GM11168 (cell line): Measurements from ENCODE around the gene TNFAIP2.
"Not testable (repeated sequence)": the region's sequence is repeated elsewhere in the genome, so short reads cannot be mapped to it uniquely, and the experiment has no call there.

ENCODE experiments used
- in situ Hi-C: fragments of 300-500 bp; cut with MboI; formaldehyde crosslinking; loops from one replicate; pipeline ENCODE4 v1.12.0; 2022; ENCODE audit warnings: low sequenced_read_pairs; ENCODE audit not compliant: unreplicated experiment

TNFAIP2 gene

DNA sequence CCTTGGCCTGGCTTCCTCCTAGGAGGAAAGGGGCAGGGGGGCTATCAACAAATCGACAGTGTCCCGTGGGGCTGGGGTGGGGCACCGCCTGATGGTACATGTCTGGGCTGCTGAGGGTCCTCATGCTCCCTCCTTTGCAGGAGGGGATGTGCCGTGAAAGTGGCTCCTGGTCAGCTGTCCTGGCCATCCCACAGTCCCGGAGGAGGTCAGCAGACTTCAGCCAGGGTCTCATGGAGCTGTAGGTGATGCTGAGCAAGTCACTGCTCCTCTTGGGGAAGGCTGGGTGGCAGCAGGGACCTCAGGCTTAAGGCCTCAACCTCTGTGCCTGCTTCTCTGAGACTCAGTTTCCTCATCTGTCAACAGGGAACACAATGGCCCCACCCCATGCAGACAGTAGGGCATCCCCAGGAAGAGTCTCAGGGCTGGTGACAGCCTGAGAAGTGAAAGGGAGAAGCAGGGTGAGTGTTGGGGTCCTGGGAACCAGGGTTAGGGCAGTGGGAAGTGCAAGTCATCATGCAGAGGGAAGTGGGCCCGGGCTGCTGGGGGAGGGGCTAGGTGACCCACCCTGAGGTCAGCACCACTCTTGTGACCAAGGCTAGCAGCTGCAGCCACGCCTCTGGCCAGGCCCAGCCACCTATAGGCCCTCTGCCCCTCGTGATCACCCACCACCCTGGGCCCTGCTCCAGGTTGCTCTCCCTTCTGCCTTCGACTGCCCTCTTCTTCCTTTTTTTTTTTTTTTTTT, 4.4 kb upstream of the TNFAIP2 start:
- in situ Hi-C loops = no loop called here

DNA sequence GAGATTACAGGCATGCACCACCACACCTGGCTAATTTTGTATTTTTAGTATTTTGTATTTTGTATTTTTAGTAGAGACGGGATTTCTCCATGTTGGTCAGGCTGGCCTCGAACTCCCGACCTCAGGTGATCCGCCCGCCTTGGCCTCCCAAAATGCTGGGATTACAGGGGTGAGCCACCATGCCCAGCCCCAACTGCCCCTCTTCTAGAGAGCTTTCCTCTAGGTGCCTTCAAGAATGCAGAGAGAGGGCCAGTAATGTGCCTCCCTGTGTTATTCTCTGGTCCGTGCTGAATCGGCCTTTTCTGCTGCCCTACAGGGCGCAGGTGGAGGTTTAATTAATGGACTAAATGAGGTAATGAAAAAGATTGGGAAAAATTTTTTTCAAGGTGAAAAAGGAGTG, 3.7 kb upstream of the TNFAIP2 start:
- in situ Hi-C loops = not testable (repeated sequence)

DNA sequence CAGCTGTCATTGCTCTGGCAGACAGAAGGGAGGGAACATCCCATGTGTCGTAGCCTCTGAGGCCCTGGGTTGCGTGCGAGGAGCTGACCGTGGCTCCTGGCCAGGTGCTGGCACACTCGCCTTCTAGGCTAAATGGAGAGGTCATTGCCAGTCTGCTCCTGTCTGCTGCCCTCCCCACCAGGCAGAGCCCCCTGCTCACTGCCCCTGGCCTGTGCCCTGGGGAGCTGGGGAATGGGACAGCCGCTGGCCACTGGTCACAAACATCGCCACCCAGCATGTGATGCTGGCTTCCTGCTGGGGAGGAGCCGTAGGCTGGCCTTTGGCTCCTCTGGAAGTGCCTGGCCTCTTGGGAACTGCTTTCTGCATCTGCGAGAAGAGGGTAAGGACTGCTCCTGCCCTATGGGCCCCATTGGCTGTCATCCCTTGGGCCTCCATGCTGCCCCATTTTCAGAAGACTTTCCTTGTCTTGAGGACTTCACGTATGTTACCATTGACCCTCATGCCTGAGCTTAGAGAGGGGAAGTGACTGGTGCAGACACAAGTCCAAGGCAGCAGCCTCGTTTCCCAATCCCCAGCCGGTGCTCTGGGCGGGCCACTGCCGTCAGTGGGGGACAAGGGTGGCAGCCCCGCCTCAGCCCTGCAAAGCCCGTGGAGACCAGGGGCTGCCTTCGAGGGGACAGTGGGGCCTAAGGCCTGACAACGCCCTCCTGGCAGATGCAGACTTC, 2.0 kb upstream of the TNFAIP2 start:
- in situ Hi-C loops = no loop called here

GRCh38 chr14:103121846-103122584, 1.2 kb upstream of the TNFAIP2 start:
- in situ Hi-C loops = no loop called here

DNA sequence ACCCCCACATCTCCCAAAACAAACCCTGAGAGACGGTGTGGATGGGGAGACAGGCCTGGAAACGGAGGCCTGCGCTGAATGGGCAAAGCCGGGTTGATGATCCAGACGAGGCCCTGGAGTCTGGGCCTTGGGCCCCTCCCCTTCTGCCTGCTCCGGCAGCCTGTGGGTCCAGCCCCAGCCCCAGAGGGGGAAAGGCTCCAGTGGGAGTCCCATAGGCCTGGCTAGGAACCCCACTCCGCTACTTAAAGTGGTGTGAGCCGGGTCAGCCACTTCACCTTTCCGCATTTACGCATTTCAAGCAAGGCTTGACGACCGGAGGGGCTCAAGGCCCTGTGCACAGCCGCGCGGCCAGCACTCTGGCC, 695 bp upstream of the TNFAIP2 start:
- in situ Hi-C loops = no loop called here

DNA sequence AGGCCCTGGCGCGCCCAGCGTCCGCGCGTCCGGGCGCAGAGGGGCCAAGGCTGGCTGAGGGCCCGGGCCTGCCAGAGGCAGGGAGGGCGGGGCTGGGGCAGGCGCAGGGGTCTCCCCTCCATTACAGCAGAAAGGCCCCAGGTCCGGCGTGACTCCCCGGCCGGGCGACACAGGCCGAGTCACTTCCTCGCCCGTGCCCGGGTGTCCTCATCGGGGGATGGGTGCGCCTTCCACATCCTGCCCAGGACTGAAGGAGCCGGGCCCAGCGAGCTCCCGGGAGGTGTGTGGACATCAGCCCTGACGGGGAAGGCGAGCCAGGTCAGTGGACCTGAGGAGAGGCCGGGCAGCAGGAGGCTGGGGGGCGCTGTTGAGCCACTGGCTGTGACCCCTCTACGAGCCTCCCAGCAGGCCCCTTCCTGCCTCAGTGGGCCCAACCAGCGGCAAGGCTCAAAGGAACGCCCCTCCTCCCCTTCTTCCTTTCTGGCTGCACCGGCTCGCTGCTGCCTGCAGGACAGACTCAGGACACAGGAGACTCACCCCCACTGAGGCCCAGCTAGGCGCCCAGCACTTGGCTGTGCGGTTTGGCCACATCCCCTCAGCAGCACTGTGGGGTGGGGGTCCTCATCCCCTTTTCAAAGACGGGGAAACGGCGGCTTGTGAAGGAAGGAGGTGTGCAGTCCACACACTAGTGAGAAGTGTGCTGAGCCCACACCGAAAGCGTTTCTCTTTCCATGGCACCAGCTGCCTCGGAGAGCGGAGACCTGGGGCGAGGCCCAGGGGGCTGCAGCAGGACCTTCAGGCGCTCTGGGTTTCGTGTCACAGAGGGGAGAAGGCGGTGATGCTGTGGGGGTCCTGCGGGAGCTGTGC, 606 bp downstream of the TNFAIP2 start:
- in situ Hi-C loops = no loop called here

DNA sequence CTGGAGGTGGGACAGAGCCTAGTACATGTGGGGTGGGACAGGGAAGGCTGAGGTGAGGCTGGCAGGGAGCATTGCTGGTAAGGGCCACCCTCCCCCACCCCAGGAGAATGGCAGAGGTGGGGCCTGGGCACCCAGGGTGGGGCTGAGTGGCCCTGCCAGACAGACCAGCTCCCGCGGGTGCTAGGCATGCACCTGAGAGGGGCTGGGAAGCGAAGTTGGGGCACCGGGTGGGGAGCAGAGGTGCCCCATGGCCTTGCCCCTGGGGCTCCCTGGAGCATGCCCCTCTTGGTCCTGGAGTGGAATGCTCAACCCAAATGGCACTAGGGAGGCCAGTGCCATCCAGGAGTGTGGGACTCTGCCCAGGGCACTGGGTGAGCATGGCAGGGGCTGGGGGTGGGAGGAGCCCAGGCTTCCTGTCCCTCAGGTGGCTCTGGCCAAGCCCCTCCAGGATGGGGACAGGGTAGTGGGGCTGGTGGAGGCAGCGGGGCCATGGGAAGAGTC, 1.3 kb downstream of the TNFAIP2 start:
- in situ Hi-C loops = no loop called here

GRCh38 chr14:103125098-103126070, 2.1 kb downstream of the TNFAIP2 start:
- in situ Hi-C loops = no loop called here

- in situ Hi-C loops = no loop called here
These were observed 3.0 kb downstream of the TNFAIP2 start for GRCh38 chr14:103126088-103126872.

DNA sequence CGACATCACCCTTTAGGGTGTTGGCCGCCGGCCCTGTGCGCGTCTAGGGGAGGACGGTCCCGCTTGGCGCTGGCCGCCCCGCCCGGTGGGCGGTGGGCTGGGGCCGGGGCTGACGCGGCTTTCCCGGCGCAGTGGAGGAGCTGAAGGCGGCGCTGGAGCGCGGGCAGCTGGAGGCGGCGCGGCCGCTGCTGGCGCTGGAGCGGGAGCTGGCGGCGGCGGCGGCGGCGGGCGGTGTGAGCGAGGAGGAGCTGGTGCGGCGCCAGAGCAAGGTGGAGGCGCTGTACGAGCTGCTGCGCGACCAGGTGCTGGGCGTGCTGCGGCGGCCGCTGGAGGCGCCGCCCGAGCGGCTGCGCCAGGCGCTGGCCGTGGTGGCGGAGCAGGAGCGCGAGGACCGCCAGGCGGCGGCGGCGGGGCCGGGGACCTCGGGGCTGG, 3.6 kb downstream of the TNFAIP2 start:
- in situ Hi-C loops = no loop called here

GRCh38 chr14:103127356-103127755, 4.1 kb downstream of the TNFAIP2 start:
- in situ Hi-C loops = no loop called here

- in situ Hi-C loops = no loop called here
These were observed 4.8 kb downstream of the TNFAIP2 start for GRCh38 chr14:103127861-103128598.

DNA sequence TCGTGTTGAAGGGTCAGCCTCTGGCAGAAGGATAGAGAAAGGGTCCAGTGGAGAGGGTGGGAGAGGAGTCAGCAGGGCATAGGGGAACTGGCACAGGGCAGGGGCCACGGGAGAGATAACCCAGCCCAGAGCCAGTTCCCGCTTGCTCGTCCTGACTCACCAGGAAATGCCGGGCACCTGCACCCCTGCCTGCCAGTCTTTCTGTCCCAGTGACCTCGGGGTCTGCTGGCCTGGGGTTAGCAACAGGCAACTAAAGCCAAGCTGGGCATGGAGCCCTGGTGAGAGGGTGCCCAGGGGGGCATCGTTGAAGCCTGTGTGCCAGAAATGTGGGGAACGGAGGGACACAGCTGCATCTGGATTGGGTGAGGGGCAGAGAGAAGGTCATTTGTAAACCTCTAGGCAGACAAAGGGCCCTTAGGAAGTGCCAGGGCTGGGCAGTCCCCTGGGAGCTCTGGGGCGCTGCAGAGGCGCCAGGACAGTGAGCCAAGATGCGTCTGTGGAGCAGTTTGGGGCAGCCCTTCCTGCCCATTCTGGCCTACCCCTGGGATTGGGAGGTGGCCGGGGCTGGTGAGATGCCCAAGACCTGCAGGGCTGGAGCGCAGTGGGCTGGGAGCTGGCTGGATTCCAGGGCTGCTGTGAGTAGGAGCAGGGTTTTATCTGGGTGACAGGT, 5.5 kb downstream of the TNFAIP2 start:
- in situ Hi-C loops = no loop called here

DNA sequence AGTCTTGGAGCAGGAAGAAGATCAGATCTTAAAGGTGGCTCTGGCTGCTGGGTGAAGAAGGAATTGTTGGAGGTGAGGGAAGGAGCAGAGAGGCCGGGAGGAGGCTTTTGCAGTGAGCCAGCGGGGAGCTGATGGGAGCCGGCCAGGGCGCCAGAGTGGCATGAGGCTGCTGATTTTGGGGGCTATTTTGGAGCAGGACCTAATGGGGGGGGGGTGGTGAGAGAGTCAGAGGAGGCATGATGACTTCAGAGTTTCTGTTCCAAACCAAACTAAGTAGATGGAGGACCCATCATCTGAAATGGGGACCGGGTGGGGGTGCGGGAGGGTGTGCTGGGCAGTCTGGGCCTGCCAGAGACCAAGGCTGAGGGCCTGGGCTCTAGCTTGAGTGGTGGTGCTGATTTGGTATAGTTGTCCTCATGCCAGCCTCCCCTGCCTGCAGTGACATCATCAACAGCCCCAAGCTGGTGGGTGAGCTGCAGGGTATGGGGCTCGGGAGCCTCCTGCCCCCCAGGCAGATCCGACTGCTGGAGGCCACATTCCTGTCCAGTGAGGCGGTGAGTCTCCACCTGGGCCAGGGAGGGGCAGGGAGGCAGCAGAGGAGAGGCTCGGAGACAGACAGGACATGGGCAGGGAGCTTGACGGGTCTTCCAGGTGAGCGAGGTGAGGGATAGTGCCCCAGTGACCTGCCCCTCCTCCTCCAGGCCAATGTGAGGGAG, 6.2 kb downstream of the TNFAIP2 start:
- in situ Hi-C loops = no loop called here

- in situ Hi-C loops = no loop called here
These were observed 6.9 kb downstream of the TNFAIP2 start for GRCh38 chr14:103130017-103130764.

- in situ Hi-C loops = no loop called here
These were observed 7.7 kb downstream of the TNFAIP2 start for GRCh38 chr14:103130965-103131364.
